IPS DF 4.7 (cell line): ENCODE data around the gene COL18A1.
"Not testable (repeated sequence)": the region's sequence is repeated elsewhere in the genome, so short reads cannot be mapped to it uniquely, and the experiment has no call there.

Experiments
- DNase-seq: peaks from one replicate; pipeline ENCODE4 v3.0.0-alpha.2; 2013; ENCODE audit warnings: low spot score; ENCODE audit errors: extremely low read depth

COL18A1 gene

GRCh38 chr21:45440736-45441350 is 35.9 kb downstream of the COL18A1 start:
- no peak for DNase-seq

GRCh38 chr21:45441431-45442255 is 36.7 kb downstream of the COL18A1 start:
- no peak for DNase-seq

DNA sequence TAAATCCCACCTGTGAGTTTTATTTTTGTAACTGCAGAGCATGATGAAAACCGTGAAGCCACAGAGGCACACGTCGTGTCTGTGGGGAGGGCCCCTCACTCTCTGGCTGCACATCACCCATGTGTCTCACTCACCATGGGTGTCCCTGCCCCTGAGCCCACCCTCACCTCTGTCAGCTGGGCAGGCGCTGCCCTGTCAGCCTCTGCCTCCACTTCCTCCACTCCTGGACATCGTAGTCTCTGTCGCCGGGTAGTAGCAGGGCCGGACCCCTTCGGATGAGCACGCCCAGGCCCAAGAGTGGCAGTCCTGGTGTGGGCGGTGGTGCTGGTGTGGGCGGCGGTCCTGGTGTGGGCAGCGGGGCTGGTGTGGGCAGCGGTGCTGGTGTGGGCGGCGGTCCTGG is 37.3 kb downstream of the COL18A1 start:
- no peak for DNase-seq

DNA sequence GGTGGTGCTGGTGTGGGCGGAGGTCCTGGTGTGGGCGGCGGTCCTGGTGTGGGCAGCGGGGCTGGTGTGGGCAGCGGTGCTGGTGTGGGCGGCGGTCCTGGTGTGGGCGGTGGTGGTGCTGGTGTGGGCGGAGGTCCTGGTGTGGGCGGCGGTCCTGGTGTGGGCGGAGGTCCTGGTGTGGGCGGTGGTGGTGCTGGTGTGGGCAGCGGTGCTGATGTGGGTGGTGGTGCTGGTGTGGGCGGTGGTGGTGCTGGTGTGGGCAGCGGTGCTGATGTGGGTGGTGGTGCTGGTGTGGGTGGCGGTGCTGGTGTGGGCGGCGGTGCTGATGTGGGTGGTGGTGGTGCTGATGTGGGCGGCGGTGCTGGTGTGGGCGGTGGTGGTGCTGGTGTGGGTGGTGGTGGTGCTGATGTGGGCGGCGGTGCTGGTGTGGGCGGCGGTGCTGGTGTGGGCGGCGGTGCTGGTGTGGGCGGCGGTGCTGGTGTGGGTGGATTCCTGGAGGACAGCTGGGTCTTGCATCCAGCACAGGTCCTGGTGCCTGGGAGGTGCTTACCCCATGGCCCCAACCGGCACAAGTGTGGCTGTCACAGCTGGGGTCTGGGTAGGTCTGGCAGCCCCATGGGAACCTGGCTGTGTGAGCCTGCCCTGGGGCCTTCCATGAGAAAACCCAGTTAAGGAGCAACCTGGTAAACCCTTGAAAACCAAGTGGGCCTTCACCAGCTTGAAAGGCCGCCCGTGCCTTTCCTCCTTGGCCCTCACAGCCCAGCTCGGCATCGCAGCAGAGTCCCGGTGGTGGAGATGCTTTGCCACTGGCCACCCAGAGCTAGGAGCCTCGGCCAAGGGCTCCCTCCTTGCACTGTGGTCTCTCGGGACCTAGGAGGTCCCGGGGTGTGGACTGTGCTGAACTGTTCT is 38.0 kb downstream of the COL18A1 start:
- DNase-seq = not testable (repeated sequence)

DNA sequence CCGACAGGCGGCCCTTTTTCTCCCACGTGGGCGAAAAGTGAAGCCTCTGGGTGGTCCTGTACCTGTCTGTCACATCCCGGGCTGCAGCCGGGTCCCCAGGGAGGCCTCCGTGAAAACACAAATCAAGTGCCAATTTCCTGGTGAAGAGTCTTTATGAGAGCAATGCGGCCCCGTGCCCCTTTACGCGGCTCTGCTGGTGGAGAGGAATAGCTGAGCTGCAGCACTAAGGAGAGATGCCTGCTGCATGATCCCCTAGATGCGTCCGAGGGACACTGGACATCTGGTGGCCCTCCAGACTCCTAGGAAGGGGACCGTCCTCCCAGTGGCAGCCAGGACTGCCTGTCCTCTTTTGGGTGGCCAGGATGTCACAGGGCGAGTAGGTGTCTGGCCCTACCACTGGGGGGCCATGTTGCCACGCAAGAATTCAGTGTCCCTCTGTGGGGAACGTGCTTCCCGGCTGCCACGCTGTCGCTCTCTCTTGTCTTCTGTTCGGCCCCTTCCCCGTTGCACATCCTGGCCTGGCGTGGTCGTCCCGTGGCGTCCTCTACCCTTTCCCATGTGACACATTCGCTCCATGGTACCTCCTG is 38.7 kb downstream of the COL18A1 start:
- no peak for DNase-seq

DNA sequence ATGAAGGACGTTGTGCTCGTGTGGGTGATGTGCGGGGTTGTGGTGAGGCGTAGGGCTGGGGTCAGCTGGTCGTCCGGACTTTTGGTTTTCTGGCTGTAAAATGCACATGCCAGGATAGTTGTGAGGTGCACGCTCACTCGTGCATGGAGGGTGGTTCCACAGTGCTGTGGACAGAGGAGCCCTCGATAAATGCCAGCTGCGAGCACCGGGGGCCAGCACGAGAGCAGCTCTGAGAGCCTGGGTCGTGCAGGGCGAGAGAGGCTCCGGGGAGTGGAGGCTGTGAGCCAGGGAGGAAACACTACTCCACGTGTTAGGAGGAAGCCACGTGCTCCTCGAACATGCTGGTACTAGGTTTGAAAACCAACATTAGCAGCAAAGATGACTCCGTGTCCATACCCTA is 39.4 kb downstream of the COL18A1 start:
- no peak for DNase-seq

DNA sequence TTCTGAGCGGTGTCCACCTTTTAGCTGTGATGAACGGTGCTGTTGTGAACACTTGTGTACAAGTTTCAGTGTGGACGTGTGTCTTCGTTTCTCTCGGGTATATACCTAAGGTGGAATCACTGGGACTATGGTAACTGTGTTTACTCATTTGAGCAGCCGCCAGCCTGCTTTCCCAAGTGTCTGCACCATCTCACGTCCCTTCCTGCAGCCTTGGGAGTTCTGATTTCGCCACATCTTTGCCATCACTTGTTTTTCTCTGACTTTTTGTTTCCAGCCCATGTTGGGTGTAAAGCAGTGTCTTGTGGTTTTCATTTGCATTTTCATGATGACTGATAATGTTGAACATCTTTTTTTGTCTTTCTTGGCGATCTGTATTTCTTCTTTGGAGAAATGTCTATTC is 40.4 kb downstream of the COL18A1 start:
- DNase-seq = no peak

DNA sequence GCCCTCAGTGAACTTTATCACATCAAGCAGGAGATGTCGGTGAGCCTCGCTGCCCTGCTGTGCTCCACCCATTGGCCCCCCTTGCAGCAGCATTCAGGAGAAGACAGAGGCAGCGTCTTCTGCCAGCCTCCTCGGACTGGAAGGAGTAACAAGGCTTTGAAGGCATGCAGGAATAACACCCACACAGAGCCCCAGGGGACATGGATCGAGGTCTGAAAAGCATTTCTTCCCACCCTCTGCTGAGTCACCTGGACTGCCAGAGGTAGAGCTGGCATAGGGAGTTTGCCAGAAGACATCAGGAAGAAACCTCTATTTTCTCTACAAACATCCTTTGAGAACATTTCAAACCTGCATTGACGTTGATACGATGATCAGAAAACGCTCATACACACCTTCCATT is 42.9 kb downstream of the COL18A1 start:
- no peak for DNase-seq

DNA sequence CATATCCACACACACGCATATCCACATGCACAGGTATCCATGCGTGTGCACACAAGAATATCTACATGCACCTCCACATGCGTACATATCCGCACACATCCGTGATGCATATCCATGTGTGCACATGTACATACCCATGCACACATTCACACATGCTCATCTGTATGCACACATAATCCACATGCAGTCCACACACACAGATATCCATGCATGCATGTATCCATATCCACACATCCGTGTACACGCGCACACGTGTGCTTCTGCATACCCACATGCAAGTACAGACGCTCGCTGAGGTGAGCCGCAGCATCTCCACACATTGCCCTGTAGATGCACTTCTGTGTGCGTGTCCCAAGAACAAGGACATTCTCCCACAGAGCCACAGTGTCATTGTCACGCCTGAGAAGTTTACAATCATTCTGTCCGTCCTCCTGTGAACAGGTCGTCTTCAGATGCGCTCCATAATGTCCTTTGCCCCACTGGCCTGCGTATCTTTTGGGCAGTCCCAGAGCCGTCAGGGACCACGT is 43.4 kb downstream of the COL18A1 start:
- DNase-seq = no peak

- DNase-seq = no peak
These were observed 44.1 kb downstream of the COL18A1 start for GRCh38 chr21:45448810-45449657.

- DNase-seq = no peak
These were observed 44.9 kb downstream of the COL18A1 start for GRCh38 chr21:45449658-45450422.

- no peak for DNase-seq
These were observed 45.6 kb downstream of the COL18A1 start for GRCh38 chr21:45450423-45451090.

GRCh38 chr21:45451091-45451740 is 46.3 kb downstream of the COL18A1 start:
- DNase-seq = no peak

DNA sequence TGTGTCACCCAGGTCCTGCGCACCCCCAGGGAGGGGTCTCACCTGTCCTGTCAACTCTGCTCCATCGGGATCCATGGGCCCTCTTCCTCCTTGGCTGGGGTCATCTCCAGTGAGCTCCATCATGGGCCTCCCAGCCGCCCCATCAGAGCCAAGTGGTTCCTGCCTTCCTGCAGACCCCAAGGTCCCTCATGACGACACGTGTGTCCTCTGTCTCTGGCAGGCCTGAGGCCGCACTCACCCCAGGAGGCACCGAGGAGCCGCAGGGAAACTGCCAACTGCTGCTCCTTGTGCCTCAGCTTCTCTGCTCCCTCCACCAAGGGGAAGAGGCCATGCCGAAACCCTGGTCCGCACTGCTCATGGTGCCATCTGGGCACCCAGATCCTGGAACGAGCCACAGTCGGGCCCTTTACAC is 46.8 kb downstream of the COL18A1 start:
- DNase-seq = no peak

GRCh38 chr21:45452696-45453307 is 47.8 kb downstream of the COL18A1 start:
- DNase-seq = no peak

DNA sequence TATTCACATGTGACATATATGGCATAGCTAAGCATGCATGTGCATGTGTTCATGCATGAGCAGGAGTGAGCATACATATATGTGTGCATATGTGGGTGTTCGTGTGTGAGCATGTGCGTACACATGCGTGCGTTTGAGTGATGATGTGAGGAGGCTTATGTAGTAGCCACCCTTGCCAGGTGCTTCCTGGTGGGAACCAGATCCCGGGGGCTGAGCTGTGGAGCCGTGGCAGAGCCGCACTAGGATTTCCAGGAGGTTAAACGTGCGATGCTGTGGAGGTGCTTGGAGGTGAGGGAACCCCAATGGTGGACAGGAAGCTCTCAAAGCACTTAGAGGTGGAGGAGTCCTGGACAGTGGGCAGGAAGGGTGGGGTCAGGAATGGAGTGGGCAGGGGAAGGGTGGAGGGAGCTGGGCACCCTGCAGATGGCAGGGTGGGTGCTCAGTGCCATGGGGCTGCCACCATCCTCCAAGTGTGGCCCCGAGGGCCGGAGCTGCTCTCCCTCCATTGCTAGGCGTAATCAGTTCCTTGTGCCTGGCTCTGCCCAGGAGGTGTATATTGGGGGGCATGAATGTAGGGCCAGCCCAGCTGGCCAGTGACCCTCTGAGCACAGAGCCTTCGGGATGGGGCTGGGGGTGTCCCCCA is 48.5 kb downstream of the COL18A1 start:
- DNase-seq = no peak

- no peak for DNase-seq
These were observed 49.3 kb downstream of the COL18A1 start for GRCh38 chr21:45454060-45454925.
